Mesendoderm (in vitro differentiated cells): ENCODE results near the gene FAM131C.

Experiments
- DNase-seq: peaks from one replicate; pipeline ENCODE4 v3.0.0; 2013
- H2AK5ac ChIP-seq: 2 replicates; pipeline ENCODE4 v1.6.1; 2013; ENCODE audit warnings: low read length, inconsistent platforms
- H2BK120ac ChIP-seq: 2 replicates; pipeline ENCODE4 v1.6.1; 2013; ENCODE audit warnings: low read depth, mild to moderate bottlenecking, low read length, moderate library complexity, mixed read lengths
- H2BK15ac ChIP-seq: replicated peaks from 2 replicates; pipeline ENCODE4 v1.6.1; 2013; ENCODE audit warnings: low read depth, mild to moderate bottlenecking, moderate library complexity
- H2BK5ac ChIP-seq: 2 replicates; pipeline ENCODE4 v1.6.1; 2013; ENCODE audit warnings: low read length, inconsistent platforms
- H3K18ac ChIP-seq: 2 replicates; pipeline ENCODE4 v1.6.1; 2013; ENCODE audit warnings: mild to moderate bottlenecking, low read length, mixed read lengths
- H3K23ac ChIP-seq: one replicate; pipeline ENCODE4 v1.6.1; 2013; ENCODE audit warnings: low read length
- H3K27ac ChIP-seq: 2 replicates; pipeline ENCODE4 v1.5.1; 2013; ENCODE audit warnings: low read depth, mild to moderate bottlenecking, inconsistent platforms, low read length, moderate library complexity
- H3K27me3 ChIP-seq: 2 replicates; pipeline ENCODE4 v1.6.1; 2013; ENCODE audit warnings: low read length, control low read depth, mild to moderate bottlenecking, inconsistent platforms; ENCODE audit not compliant: insufficient read depth, poor library complexity
- H3K36me3 ChIP-seq: 2 replicates; pipeline ENCODE4 v1.6.1; 2013; ENCODE audit warnings: low read length, inconsistent platforms; ENCODE audit not compliant: control insufficient read depth, insufficient read depth
- H3K4ac ChIP-seq: one replicate; pipeline ENCODE4 v1.6.1; 2013; ENCODE audit warnings: low read depth, mild to moderate bottlenecking, low read length, moderate library complexity
- H3K4me1 ChIP-seq: 2 replicates; pipeline ENCODE4 v1.6.1; 2013; ENCODE audit warnings: low read depth, low read length, inconsistent platforms; ENCODE audit not compliant: control insufficient read depth
- H3K4me2 ChIP-seq: 2 replicates; pipeline ENCODE4 v1.6.1; 2013; ENCODE audit warnings: low read length
- H3K4me3 ChIP-seq: 2 replicates; pipeline ENCODE4 v1.5.1; 2013; ENCODE audit warnings: mild to moderate bottlenecking, low read length
- H3K56ac ChIP-seq: one replicate; pipeline ENCODE4 v1.6.1; 2013; ENCODE audit warnings: low read length
- H3K79me1 ChIP-seq: 2 replicates; pipeline ENCODE4 v1.6.1; 2013; ENCODE audit warnings: low read length, inconsistent platforms
- H3K79me2 ChIP-seq: 2 replicates; pipeline ENCODE4 v1.6.1; 2013; ENCODE audit warnings: mild to moderate bottlenecking, low read length; ENCODE audit not compliant: control insufficient read depth, insufficient read depth
- H3K9ac ChIP-seq: 2 replicates; pipeline ENCODE4 v1.6.1; 2013; ENCODE audit warnings: low read length, inconsistent platforms
- H4K5ac ChIP-seq: one replicate; pipeline ENCODE4 v1.6.1; 2013; ENCODE audit warnings: low read length
- H4K8ac ChIP-seq: one replicate; pipeline ENCODE4 v1.6.1; 2013; ENCODE audit warnings: low read depth, mild to moderate bottlenecking, control low read depth, low read length, moderate library complexity
- WGBS: extraction: QIAGEN DNeasy Blood & Tissue Kit; methylation state at CpG from one replicate; pipeline ENCODE4 v1.1.7; 2013; ENCODE audit warnings: low lambda C conversion rate, missing lambda C conversion rate; ENCODE audit not compliant: insufficient coverage; ENCODE audit errors: extremely low coverage; 5-methylcytosine and 5-hydroxymethylcytosine counted together

The FAM131C gene

GRCh38 chr1:16068356-16069270 lies 4.8 kb downstream of the FAM131C start:
- H2BK120ac ChIP-seq, result no peak overlapping the region
- no peak overlapping the region for H3K4ac ChIP-seq
- no peak overlapping the region for H3K4me2 ChIP-seq
- no peak overlapping the region for H3K18ac ChIP-seq
- no peak overlapping the region for H3K9ac ChIP-seq
- H2BK15ac ChIP-seq, result no peak overlapping the region
- no peaks in the 10 kb centered on the region for H3K79me1 ChIP-seq
- H3K36me3 ChIP-seq, result no peaks in the 10 kb centered on the region
- no peak overlapping the region for H4K8ac ChIP-seq
- no peak overlapping the region for H3K23ac ChIP-seq
- no peak overlapping the region for H3K56ac ChIP-seq
- no CpG with 5 or more reads among the region's 11 CpGs for WGBS
- no peak overlapping the region for H3K27ac ChIP-seq
- H3K4me3 ChIP-seq, result no peak overlapping the region
- no peaks in the 10 kb centered on the region for H3K27me3 ChIP-seq
- no peak overlapping the region for H4K5ac ChIP-seq
- H3K79me2 ChIP-seq, result no peaks in the 10 kb centered on the region
- H3K4me1 ChIP-seq, result no peaks in the 10 kb centered on the region
- no peak for DNase-seq
- H2AK5ac ChIP-seq, result no peak overlapping the region
- no peak overlapping the region for H2BK5ac ChIP-seq

- Histone ChIP-seq H3K36me3 (no peaks in the 10 kb centered on the region), H4K8ac (no peak overlapping the region), H3K27ac (no peak overlapping the region), H3K4me3 (no peak overlapping the region), H2BK5ac (no peak overlapping the region), H3K27me3 (no peaks in the 10 kb centered on the region), H3K18ac (no peak overlapping the region), H4K5ac (no peak overlapping the region), H2AK5ac (no peak overlapping the region), H3K9ac (no peak overlapping the region), H3K79me1 (no peaks in the 10 kb centered on the region), H3K79me2 (no peaks in the 10 kb centered on the region), H3K56ac (no peak overlapping the region), H3K23ac (no peak overlapping the region), H3K4me1 (no peaks in the 10 kb centered on the region), H2BK120ac (no peak overlapping the region), H2BK15ac (no peak overlapping the region), H3K4me2 (no peak overlapping the region), H3K4ac (no peak overlapping the region)
- WGBS, result no CpG with 5 or more reads among the region's 13 CpGs
- no peak for DNase-seq
These were observed 5.5 kb downstream of the FAM131C start for GRCh38 chr1:16067933-16068332.

- Histone ChIP-seq H2BK15ac (no peak overlapping the region), H3K4me1 (no peaks in the 10 kb centered on the region), H3K27ac (no peak overlapping the region), H2BK120ac (no peak overlapping the region), H3K36me3 (no peaks in the 10 kb centered on the region), H3K18ac (no peak overlapping the region), H3K4me3 (no peak overlapping the region), H3K4me2 (no peak overlapping the region), H3K4ac (no peak overlapping the region), H3K23ac (no peak overlapping the region), H2AK5ac (no peak overlapping the region), H2BK5ac (no peak overlapping the region), H3K79me2 (no peaks in the 10 kb centered on the region), H4K8ac (no peak overlapping the region), H3K56ac (no peak overlapping the region), H3K27me3 (no peaks in the 10 kb centered on the region), H3K79me1 (no peaks in the 10 kb centered on the region), H4K5ac (no peak overlapping the region), H3K9ac (no peak overlapping the region)
- peak; percentile 69 for DNase-seq
- WGBS, result no CpG with 5 or more reads among the region's 6 CpGs
These were observed 6.2 kb downstream of the FAM131C start for GRCh38 chr1:16067127-16067768.

- no peak overlapping the region for H3K9ac ChIP-seq
- H3K27ac ChIP-seq, result no peak overlapping the region
- H4K8ac ChIP-seq, result no peak overlapping the region
- no peak for DNase-seq
- no peaks in the 10 kb centered on the region for H3K79me2 ChIP-seq
- no peak overlapping the region for H3K56ac ChIP-seq
- no peaks in the 10 kb centered on the region for H3K4me1 ChIP-seq
- H2BK120ac ChIP-seq, result no peak overlapping the region
- no peak overlapping the region for H2AK5ac ChIP-seq
- H3K79me1 ChIP-seq, result no peaks in the 10 kb centered on the region
- H3K27me3 ChIP-seq, result no peaks in the 10 kb centered on the region
- H2BK15ac ChIP-seq, result no peak overlapping the region
- H3K36me3 ChIP-seq, result no peaks in the 10 kb centered on the region
- no peak overlapping the region for H3K18ac ChIP-seq
- H2BK5ac ChIP-seq, result no peak overlapping the region
- no CpG with 5 or more reads among the region's 4 CpGs for WGBS
- no peak overlapping the region for H3K4me3 ChIP-seq
- H3K4me2 ChIP-seq, result no peak overlapping the region
- H4K5ac ChIP-seq, result no peak overlapping the region
- no peak overlapping the region for H3K23ac ChIP-seq
- no peak overlapping the region for H3K4ac ChIP-seq
These were observed 7.2 kb downstream of the FAM131C start for GRCh38 chr1:16066245-16066644.

- H2BK15ac ChIP-seq, result no peak overlapping the region
- H3K18ac ChIP-seq, result no peak overlapping the region
- H2BK5ac ChIP-seq, result no peak overlapping the region
- H2AK5ac ChIP-seq, result no peak overlapping the region
- no peaks in the 10 kb centered on the region for H3K79me1 ChIP-seq
- H2BK120ac ChIP-seq, result no peak overlapping the region
- no peak overlapping the region for H3K27ac ChIP-seq
- no peak overlapping the region for H3K4ac ChIP-seq
- no peak overlapping the region for H3K56ac ChIP-seq
- H3K4me3 ChIP-seq, result no peak overlapping the region
- DNase-seq, result no peak
- H3K4me1 ChIP-seq, result no peaks in the 10 kb centered on the region
- H3K36me3 ChIP-seq, result no peaks in the 10 kb centered on the region
- H3K9ac ChIP-seq, result no peak overlapping the region
- H3K79me2 ChIP-seq, result no peaks in the 10 kb centered on the region
- H4K8ac ChIP-seq, result no peak overlapping the region
- no CpG with 5 or more reads among the region's 8 CpGs for WGBS
- no peak overlapping the region for H4K5ac ChIP-seq
- H3K27me3 ChIP-seq, result no peaks in the 10 kb centered on the region
- H3K4me2 ChIP-seq, result no peak overlapping the region
- H3K23ac ChIP-seq, result no peak overlapping the region
These were observed 8.2 kb downstream of the FAM131C start for GRCh38 chr1:16065269-16065576.
